SK-N-SH (cell line): Measurements from ENCODE around the gene PSME1.

Experiments
- CHD2 ChIP-seq: fragments of 150-350 bp; IDR thresholded peaks from 2 replicates; pipeline ENCODE4 v1.6.1; 2018; ENCODE audit warnings: low read length; ENCODE audit not compliant: partially characterized antibody
- CTCF ChIP-seq: fragments of 200-600 bp; sonication (generic); IDR thresholded peaks from 2 replicates; pipeline ENCODE4 v1.6.1; 2017; ENCODE audit warnings: antibody characterized with exemption, mild to moderate bottlenecking, moderate library complexity
- GABPA ChIP-seq: IDR thresholded peaks from 2 replicates; pipeline ENCODE4 v1.4.0; 2012; ENCODE audit warnings: low read depth, mild to moderate bottlenecking
- GATA2 ChIP-seq: sonication (generic); formaldehyde crosslinking; IDR thresholded peaks from 2 replicates; pipeline ENCODE4 v1.5.0; 2020; ENCODE audit warnings: mild to moderate bottlenecking, missing genetic modification reagents
- MEF2A ChIP-seq: IDR thresholded peaks from 2 replicates; pipeline ENCODE4 v1.4.0; 2012; ENCODE audit warnings: low read depth, borderline replicate concordance
- POLR2AphosphoS5 ChIP-seq: IDR thresholded peaks from 2 replicates; pipeline ENCODE4 v1.6.1; 2012; ENCODE audit warnings: low read depth, low read length
- RCOR1 ChIP-seq: fragments of 150-350 bp; IDR thresholded peaks from 2 replicates; pipeline ENCODE4 v1.6.1; 2017; ENCODE audit warnings: antibody characterized with exemption, low read length
- RXRA ChIP-seq: IDR thresholded peaks from 2 replicates; pipeline ENCODE4 v1.4.0; 2012; ENCODE audit warnings: low read depth, mild to moderate bottlenecking, borderline replicate concordance
- TAF1 ChIP-seq: IDR thresholded peaks from 2 replicates; pipeline ENCODE4 v1.6.1; 2012; ENCODE audit warnings: low read depth, mild to moderate bottlenecking, low read length, moderate library complexity, borderline replicate concordance
- USF2 ChIP-seq: fragments of 150-350 bp; IDR thresholded peaks from 2 replicates; pipeline ENCODE4 v1.6.1; 2017; ENCODE audit warnings: antibody characterized with exemption, low read length, low read depth, borderline replicate concordance
- YY1 ChIP-seq: IDR thresholded peaks from 2 replicates; pipeline ENCODE4 v1.4.0; 2012; ENCODE audit warnings: low read depth, mild to moderate bottlenecking

- no peak for TF ChIP-seq GABPA
- TF ChIP-seq POLR2AphosphoS5: no peak
- TF ChIP-seq YY1: no peak
- no peak for TF ChIP-seq CHD2
- TF ChIP-seq CTCF: no peak
- TF ChIP-seq MEF2A: no peak
- TF ChIP-seq TAF1: no peak
- no peak for TF ChIP-seq RXRA
- TF ChIP-seq RCOR1: no peak
- no peak for TF ChIP-seq GATA2 (CRISPR knock-in tag)
- TF ChIP-seq USF2: no peak
These were observed 18.8 kb upstream of the PSME1 start for GRCh38 chr14:24117179-24117578.
